ENCODE measurements around the gene DNAAF8. TPM values are rescaled to one million over a fixed set of nuclear protein-coding genes. Genes with fewer than 3 reads are reported as not detected.

DNAAF8 gene
- total RNA-seq, 4 donors from 2014 or later: 0.44 to 1.2 (median 0.91) TPM

DNA sequence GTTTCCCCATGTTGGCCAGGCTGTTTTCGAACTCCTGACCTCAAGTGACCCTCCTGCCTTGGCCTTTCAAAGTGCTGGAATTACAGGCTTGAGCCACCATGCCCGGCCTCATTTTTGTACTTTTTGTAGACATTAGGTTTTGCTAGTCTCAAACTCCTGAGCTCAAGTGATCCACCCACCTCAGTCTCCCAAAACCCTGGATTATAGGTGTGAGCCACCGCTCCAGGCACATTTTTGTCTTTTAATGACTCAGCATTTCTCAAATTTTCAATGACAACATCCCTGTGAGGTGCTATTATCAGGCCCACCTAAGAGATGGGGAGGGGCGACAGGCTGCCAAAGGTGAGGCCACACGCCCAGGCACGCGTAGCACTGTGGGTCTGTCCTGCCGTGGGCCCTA lies 52.7 kb downstream of the DNAAF8 start:
- Histone ChIP-seq H3K36me3 (no peaks in the 10 kb centered on the region), H3K9me3 (no peaks in the 10 kb centered on the region), H3K27me3 (no peaks in the 10 kb centered on the region), H3K4me1 (no peaks in the 10 kb centered on the region), H3K27ac (no peak overlapping the region), H3K4me3 (no peak overlapping the region)
- ATAC-seq (no peak), DNase-seq (no peak)
- TF ChIP-seq POLR2A (IDR thresholded peaks at IDR 0.05): no peak
- no peak for TF ChIP-seq CTCF (IDR thresholded peaks at IDR 0.05 in 4 of 5, conservative IDR thresholded peaks at IDR 0.05 in 1 of 5)
- in situ Hi-C loops (cut with MboI; ENCODE audit: low sequenced_read_pairs in 4 of 4): no loop called here
- intact Hi-C loops (cut with DNase I; ENCODE audit: low total_unique reads): no loop called here

- H3K27ac ChIP-seq: no peak within 1 kb of the TSS
- H3K4me3 ChIP-seq: no peak within 1 kb of the TSS
- H3K36me3 ChIP-seq: no peaks in the 10 kb centered on the region
- no peak for TF ChIP-seq CTCF (IDR thresholded peaks at IDR 0.05 in 4 of 5, conservative IDR thresholded peaks at IDR 0.05 in 1 of 5)
- no peak for TF ChIP-seq POLR2A (IDR thresholded peaks at IDR 0.05)
- intact Hi-C loops (cut with DNase I; ENCODE audit: low total_unique reads): no loop called here
- no peaks in the 10 kb centered on the region for H3K27me3 ChIP-seq
- ATAC-seq (no peak), DNase-seq (no peak)
- no peaks in the 10 kb centered on the region for H3K9me3 ChIP-seq
- no peaks in the 10 kb centered on the region for H3K4me1 ChIP-seq
- in situ Hi-C loops (cut with MboI; ENCODE audit: low sequenced_read_pairs in 4 of 4): no loop called here
Observed at GRCh38 chr16:4787627-4788482, 53.5 kb downstream of the DNAAF8 start, which contains the start of gene SEPTIN12. TSS of gene SEPTIN12 (minus strand) at chr16:4788345. CDS start at chr16:4787645, 700 bp downstream.

- TF ChIP-seq CTCF (IDR thresholded peaks at IDR 0.05 in 4 of 5, conservative IDR thresholded peaks at IDR 0.05 in 1 of 5): no peak
- TF ChIP-seq POLR2A (IDR thresholded peaks at IDR 0.05): no peak
- Histone ChIP-seq H3K27me3 (no peaks in the 10 kb centered on the region), H3K27ac (no peak overlapping the region), H3K4me1 (no peaks in the 10 kb centered on the region), H3K4me3 (no peak overlapping the region), H3K36me3 (no peaks in the 10 kb centered on the region), H3K9me3 (no peaks in the 10 kb centered on the region)
- in situ Hi-C loops (cut with MboI; ENCODE audit: low sequenced_read_pairs in 4 of 4) (no loop called here), intact Hi-C loops (cut with DNase I; ENCODE audit: low total_unique reads) (no loop called here)
- DNase-seq: no peak
- ATAC-seq: no peak
Observed at GRCh38 chr16:4788489-4788889, 54.2 kb downstream of the DNAAF8 start.

DNA sequence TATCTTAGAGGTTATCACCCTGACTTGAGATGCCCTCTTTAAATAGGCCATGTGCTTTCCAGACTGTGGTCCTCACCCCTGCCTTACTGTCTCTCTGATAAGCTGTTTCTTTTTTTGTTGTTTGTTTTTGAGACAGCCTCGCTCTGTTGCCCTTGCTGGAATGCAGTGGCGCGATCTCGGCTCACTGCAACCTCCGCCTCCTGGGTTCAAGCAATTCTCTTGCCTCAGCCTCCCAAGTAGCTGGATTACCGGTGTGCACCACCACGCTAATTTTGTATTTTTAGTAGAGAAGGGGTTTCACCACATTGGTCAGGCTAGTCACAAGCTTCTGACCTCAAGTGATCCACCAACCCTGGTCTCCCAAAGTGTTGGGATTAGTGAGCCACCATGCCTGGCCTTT lies 54.6 kb downstream of the DNAAF8 start:
- DNase-seq: no peak
- Histone ChIP-seq H3K4me3 (no peak overlapping the region), H3K27me3 (no peaks in the 10 kb centered on the region), H3K36me3 (no peaks in the 10 kb centered on the region), H3K4me1 (no peaks in the 10 kb centered on the region), H3K9me3 (no peaks in the 10 kb centered on the region), H3K27ac (no peak overlapping the region)
- TF ChIP-seq CTCF (IDR thresholded peaks at IDR 0.05 in 4 of 5, conservative IDR thresholded peaks at IDR 0.05 in 1 of 5): no peak
- no peak for TF ChIP-seq POLR2A (IDR thresholded peaks at IDR 0.05)
- no peak for ATAC-seq
- in situ Hi-C loops (cut with MboI; ENCODE audit: low sequenced_read_pairs in 4 of 4) (no loop called here), intact Hi-C loops (cut with DNase I; ENCODE audit: low total_unique reads) (no loop called here)

All from gastrocnemius medialis (tissue), 4 donors.